Chondrocyte (in vitro differentiated cells): ENCODE measurements around the gene FTL. TPM values are rescaled to one million over a fixed set of nuclear protein-coding genes. Genes with fewer than 3 reads are reported as not detected.
A peak's percentile ranks its signal among the peaks of the same experiment; 100 is the strongest.

Experiments used
- DNase-seq: peaks from one replicate; pipeline ENCODE4 v3.0.0; 2021; ENCODE audit warnings: mixed read lengths, low spot score
- H3K27ac Mint-ChIP-seq: one replicate; pipeline ENCODE4 v1.8.0; 2021; ENCODE audit warnings: mild to moderate bottlenecking, moderate library complexity, mixed read lengths; ENCODE audit not compliant: unreplicated experiment
- H3K27me3 Mint-ChIP-seq: 2 replicates; pipeline ENCODE4 v1.8.0; 2021; ENCODE audit warnings: low read depth, mixed read lengths
- H3K36me3 Mint-ChIP-seq: 2 replicates; pipeline ENCODE4 v1.8.0; 2021; ENCODE audit warnings: low read depth, mixed read lengths
- H3K4me1 Mint-ChIP-seq: 2 replicates; pipeline ENCODE4 v1.8.0; 2021; ENCODE audit warnings: low read depth, mild to moderate bottlenecking, mixed read lengths
- H3K4me3 Mint-ChIP-seq: one replicate; pipeline ENCODE4 v1.8.0; 2021; ENCODE audit warnings: mild to moderate bottlenecking, moderate library complexity, mixed read lengths; ENCODE audit not compliant: unreplicated experiment
- H3K9me3 Mint-ChIP-seq: 2 replicates; pipeline ENCODE4 v1.8.0; 2021; ENCODE audit warnings: low read depth, mixed read lengths
- CTCF ChIP-seq: fragments of 200-600 bp; sonication (generic); IDR thresholded peaks from 2 replicates; pipeline ENCODE4 v1.5.0; 2021; ENCODE audit warnings: antibody characterized with exemption, mild to moderate bottlenecking, moderate library complexity
- total RNA-seq: library from RNA; stranded (reverse); gene quantifications from 3 replicates; pipeline ENCODE4 v1.2.1, GENCODE V29; 2021

The FTL gene
- total RNA-seq, 1 donor from 2014 or later = 1,722 TPM

GRCh38 chr19:48963371-48964204 lies 1.5 kb upstream of the FTL start:
- Mint-ChIP-seq H3K4me1 (peaks cover 63% of the 10 kb centered on the region), H3K9me3 (no peaks in the 10 kb centered on the region), H3K27ac (peak overlapping the region; percentile 96), H3K36me3 (peaks cover 18% of the 10 kb centered on the region), H3K4me3 (peak overlapping the region; percentile 93), H3K27me3 (no peaks in the 10 kb centered on the region)
- DNase-seq = peak; percentile 93
- no peak for TF ChIP-seq CTCF

GRCh38 chr19:48964205-48965039 lies 687 bp upstream of the FTL start:
- H3K27ac Mint-ChIP-seq = peak overlapping the region; percentile 96
- DNase-seq = no peak
- H3K4me3 Mint-ChIP-seq = peak overlapping the region; percentile 93
- H3K9me3 Mint-ChIP-seq = no peaks in the 10 kb centered on the region
- H3K36me3 Mint-ChIP-seq = peaks cover 20% of the 10 kb centered on the region
- no peaks in the 10 kb centered on the region for H3K27me3 Mint-ChIP-seq
- H3K4me1 Mint-ChIP-seq = peaks cover 63% of the 10 kb centered on the region
- TF ChIP-seq CTCF = no peak

- DNase-seq = peak; percentile 97
- Mint-ChIP-seq H3K4me1 (peaks cover 63% of the 10 kb centered on the region), H3K9me3 (no peaks in the 10 kb centered on the region), H3K4me3 (peak overlapping the region; percentile 93), H3K27me3 (no peaks in the 10 kb centered on the region), H3K27ac (peak overlapping the region; percentile 96), H3K36me3 (peaks cover 20% of the 10 kb centered on the region)
- no peak for TF ChIP-seq CTCF
Measured at GRCh38 chr19:48965806-48966540, 864 bp downstream of the FTL start.

GRCh38 chr19:48966541-48967345 lies 1.6 kb downstream of the FTL start:
- peak overlapping the region; percentile 93 for H3K4me3 Mint-ChIP-seq
- peaks cover 15% of the 10 kb centered on the region for H3K36me3 Mint-ChIP-seq
- no peaks in the 10 kb centered on the region for H3K9me3 Mint-ChIP-seq
- TF ChIP-seq CTCF = no peak
- peak overlapping the region; percentile 96 for H3K27ac Mint-ChIP-seq
- DNase-seq = no peak
- H3K27me3 Mint-ChIP-seq = no peaks in the 10 kb centered on the region
- peaks cover 59% of the 10 kb centered on the region for H3K4me1 Mint-ChIP-seq
